Thoracic aorta (tissue), 2 donors: Measurements from ENCODE around the gene CD160. TPM values are rescaled to one million over a fixed set of nuclear protein-coding genes. Genes with fewer than 3 reads are reported as not detected.
"Not testable (repeated sequence)": the region's sequence is repeated elsewhere in the genome, so short reads cannot be mapped to it uniquely, and the experiment has no call there.

ENCODE experiments used
- ATAC-seq: fragments of 150-250 bp; one replicate; pipeline ENCODE4 v1.8.0; 2017; ENCODE audit warnings: low read depth; ENCODE audit not compliant: insufficient number of reproducible peaks, low FRiP score
- DNase-seq: peaks from one replicate; pipeline ENCODE4 v3.0.0-alpha.2; 2020; ENCODE audit warnings: low spot score
- H3K27ac ChIP-seq, 2 donors: fragments of 200-600 bp; sonication (generic); 1 replicate in 1 of 2; 2 replicates in 1 of 2; pipeline ENCODE4 v1.5.1; 2016; ENCODE audit warnings: mild to moderate bottlenecking in 2 of 2, moderate library complexity in 2 of 2
- H3K27me3 ChIP-seq: fragments of 200-600 bp; sonication (generic); replicated peaks from 2 replicates; pipeline ENCODE4 v1.6.0; 2016; ENCODE audit warnings: mild to moderate bottlenecking; ENCODE audit not compliant: insufficient read depth
- H3K36me3 ChIP-seq: fragments of 200-600 bp; sonication (generic); one replicate; pipeline ENCODE4 v1.5.1; 2016
- H3K4me1 ChIP-seq, 2 donors: fragments of 200-600 bp; sonication (generic); 1 replicate in 1 of 2; 2 replicates in 1 of 2; pipeline versions ENCODE4 v1.5.1 to v1.6.0; 2016; ENCODE audit warnings: low read depth in 2 of 2, mild to moderate bottlenecking in 1 of 2; ENCODE audit not compliant: control insufficient read depth in 1 of 2
- H3K4me3 ChIP-seq: fragments of 200-600 bp; sonication (generic); 2 replicates; pipeline ENCODE4 v1.5.1; 2016; ENCODE audit warnings: mild to moderate bottlenecking
- H3K9me3 ChIP-seq: fragments of 200-600 bp; sonication (generic); 2 replicates; pipeline ENCODE4 v1.5.1; 2016
- total RNA-seq, 2 donors: library from RNA; depleted of rRNA; stranded (reverse); fragments of >200 nt; gene quantifications; one replicate each; pipeline versions ENCODE4 v1.1.0 to v1.2.3, GENCODE V29; 2016
- TF ChIP-seq, protein P1 (sequence below): fragments of 200-600 bp; sonication (generic); IDR thresholded peaks from one replicate; pipeline ENCODE4 v1.5.1; 2019; ENCODE audit warnings: antibody characterized with exemption

CD160 gene
- total RNA-seq, 2 donors from 2014 or later: 0.28 TPM; not detected in 1

GRCh38 chr1:145766926-145767325, 47.6 kb downstream of the CD160 start:
- ATAC-seq, H3K27ac ChIP-seq, DNase-seq, H3K4me3 ChIP-seq, H3K9me3 ChIP-seq, H3K4me1 ChIP-seq, H3K27me3 ChIP-seq: not testable (repeated sequence)
- H3K36me3 ChIP-seq: peaks cover 26% of the 10 kb centered on the region

- not testable (repeated sequence) for DNase-seq, H3K4me3 ChIP-seq, ATAC-seq, H3K9me3 ChIP-seq, H3K4me1 ChIP-seq, H3K27ac ChIP-seq, H3K27me3 ChIP-seq
- peaks cover 26% of the 10 kb centered on the region for H3K36me3 ChIP-seq
Measured at GRCh38 chr1:145768004-145768403, 48.7 kb downstream of the CD160 start.

GRCh38 chr1:145771056-145771455, 51.8 kb downstream of the CD160 start:
- ATAC-seq: no peak
- Histone ChIP-seq H3K4me1 (peaks cover 11 to 24% of the 10 kb centered on the region in 2 donors), H3K27ac (no peak overlapping the region), H3K9me3 (no peaks in the 10 kb centered on the region), H3K27me3 (no peaks in the 10 kb centered on the region), H3K4me3 (no peak overlapping the region), H3K36me3 (peaks cover 26% of the 10 kb centered on the region)
- DNase-seq: no peak
- TF ChIP-seq, protein P1, sequence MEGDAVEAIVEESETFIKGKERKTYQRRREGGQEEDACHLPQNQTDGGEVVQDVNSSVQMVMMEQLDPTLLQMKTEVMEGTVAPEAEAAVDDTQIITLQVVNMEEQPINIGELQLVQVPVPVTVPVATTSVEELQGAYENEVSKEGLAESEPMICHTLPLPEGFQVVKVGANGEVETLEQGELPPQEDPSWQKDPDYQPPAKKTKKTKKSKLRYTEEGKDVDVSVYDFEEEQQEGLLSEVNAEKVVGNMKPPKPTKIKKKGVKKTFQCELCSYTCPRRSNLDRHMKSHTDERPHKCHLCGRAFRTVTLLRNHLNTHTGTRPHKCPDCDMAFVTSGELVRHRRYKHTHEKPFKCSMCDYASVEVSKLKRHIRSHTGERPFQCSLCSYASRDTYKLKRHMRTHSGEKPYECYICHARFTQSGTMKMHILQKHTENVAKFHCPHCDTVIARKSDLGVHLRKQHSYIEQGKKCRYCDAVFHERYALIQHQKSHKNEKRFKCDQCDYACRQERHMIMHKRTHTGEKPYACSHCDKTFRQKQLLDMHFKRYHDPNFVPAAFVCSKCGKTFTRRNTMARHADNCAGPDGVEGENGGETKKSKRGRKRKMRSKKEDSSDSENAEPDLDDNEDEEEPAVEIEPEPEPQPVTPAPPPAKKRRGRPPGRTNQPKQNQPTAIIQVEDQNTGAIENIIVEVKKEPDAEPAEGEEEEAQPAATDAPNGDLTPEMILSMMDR: no peak

DNA sequence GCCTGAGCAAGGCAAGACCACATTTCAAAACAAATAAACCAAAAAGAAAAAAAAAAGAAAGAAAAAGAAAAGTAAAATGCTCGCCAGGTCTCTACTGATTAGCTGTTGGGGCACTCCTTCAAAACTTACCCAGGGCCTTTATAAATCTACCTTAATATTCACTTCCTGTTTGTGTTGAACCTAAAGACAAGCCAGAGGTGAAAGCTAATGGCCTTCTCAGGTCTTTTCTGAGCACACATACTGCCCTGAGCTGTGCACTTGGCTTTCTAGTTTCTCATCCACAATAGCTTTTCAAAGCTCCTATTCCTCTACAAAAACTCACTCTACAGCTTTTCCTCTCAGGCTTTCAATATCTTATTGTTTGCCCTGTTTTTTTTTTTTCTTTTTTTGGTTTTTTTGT, 54.1 kb downstream of the CD160 start:
- Histone ChIP-seq H3K27ac (no peak overlapping the region), H3K4me1 (peaks cover 18 to 45% of the 10 kb centered on the region in 2 donors), H3K27me3 (no peaks in the 10 kb centered on the region), H3K36me3 (peaks cover 21% of the 10 kb centered on the region), H3K9me3 (no peaks in the 10 kb centered on the region), H3K4me3 (no peak overlapping the region)
- no peak for DNase-seq
- no peak for ATAC-seq
- TF ChIP-seq, protein P1: no peak

DNA sequence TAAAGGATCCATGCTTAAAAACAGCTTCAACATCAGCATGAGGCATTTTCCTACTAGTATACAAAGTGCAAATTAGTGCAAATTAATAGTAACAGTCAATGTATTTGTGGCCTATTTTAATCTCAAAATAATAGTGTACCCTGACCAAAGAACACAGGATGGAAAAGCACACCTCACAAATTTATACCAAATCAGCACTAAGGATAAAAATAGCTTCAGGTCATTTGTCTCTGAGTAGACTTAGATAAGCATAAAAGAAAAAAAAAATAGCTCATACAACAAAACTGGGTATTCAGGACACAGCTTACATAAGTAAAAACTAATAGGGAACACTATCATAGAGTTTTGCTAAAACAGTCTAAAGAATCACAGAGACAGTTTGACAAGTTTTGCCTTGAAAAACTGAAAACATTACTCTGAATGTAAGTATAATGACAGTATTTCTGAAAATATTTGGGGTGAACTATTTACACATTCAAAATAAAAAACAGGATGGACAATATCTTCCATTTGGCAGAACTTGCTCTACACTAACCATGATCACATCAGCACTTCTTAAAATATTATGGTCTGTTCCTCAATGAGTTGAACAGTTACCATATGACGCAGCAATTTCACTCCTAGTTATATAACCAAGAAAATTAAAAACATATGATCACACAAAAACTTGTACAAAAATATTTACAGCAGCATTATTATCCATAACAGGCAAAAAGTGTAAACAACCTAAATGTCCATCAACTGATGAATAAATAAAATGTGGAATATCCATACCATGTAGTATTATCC, 58.3 kb downstream of the CD160 start:
- peaks cover 27 to 79% of the 10 kb centered on the region in 2 donors for H3K4me1 ChIP-seq
- TF ChIP-seq, protein P1: no peak
- no peak for DNase-seq
- no peak for ATAC-seq
- H3K9me3 ChIP-seq: no peaks in the 10 kb centered on the region
- no peaks in the 10 kb centered on the region for H3K27me3 ChIP-seq
- H3K27ac ChIP-seq: peak overlapping the region in 1 of 2 donors; percentile 16
- peaks cover 7% of the 10 kb centered on the region for H3K36me3 ChIP-seq
- no peak overlapping the region for H3K4me3 ChIP-seq

GRCh38 chr1:145778146-145778540, 58.8 kb downstream of the CD160 start:
- H3K27ac ChIP-seq: peak overlapping the region in 1 of 2 donors; percentile 16
- H3K27me3 ChIP-seq: no peaks in the 10 kb centered on the region
- DNase-seq (no peak), ATAC-seq (no peak)
- H3K36me3 ChIP-seq: peaks cover 7% of the 10 kb centered on the region
- no peak overlapping the region for H3K4me3 ChIP-seq
- peaks cover 27 to 73% of the 10 kb centered on the region in 2 donors for H3K4me1 ChIP-seq
- no peaks in the 10 kb centered on the region for H3K9me3 ChIP-seq
- TF ChIP-seq, protein P1: no peak
